NK-92 (cell line): ENCODE measurements around the gene ANKZF1.

Source experiments
- DNase-seq: peaks from one replicate; lab custom pipeline; 2025; ENCODE audit not compliant: unreplicated experiment; lab: John Stamatoyannopoulos, UW

The ANKZF1 gene

GRCh38 chr2:219280651-219281050, 51.0 kb downstream of the ANKZF1 start:
- no peak for DNase-seq

DNA sequence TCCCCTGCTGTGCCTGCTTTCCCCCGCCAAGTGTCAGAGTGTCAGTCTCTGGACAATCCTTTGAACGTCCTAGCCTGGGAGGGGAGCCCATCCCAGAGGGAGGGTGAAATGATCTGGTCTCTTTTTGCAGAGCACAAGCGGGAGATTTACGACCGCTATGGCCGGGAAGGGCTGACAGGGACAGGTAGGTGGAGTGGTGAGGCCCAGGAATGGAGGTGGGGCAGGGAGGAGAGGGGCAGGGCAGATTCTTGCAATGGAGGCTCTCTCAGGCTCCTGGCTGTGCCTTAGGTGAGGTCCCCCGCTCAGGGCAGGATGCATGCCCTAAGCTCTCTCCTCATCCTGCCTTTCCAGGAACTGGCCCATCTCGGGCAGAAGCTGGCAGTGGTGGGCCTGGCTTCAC, 52.0 kb downstream of the ANKZF1 start:
- DNase-seq = no peak

DNA sequence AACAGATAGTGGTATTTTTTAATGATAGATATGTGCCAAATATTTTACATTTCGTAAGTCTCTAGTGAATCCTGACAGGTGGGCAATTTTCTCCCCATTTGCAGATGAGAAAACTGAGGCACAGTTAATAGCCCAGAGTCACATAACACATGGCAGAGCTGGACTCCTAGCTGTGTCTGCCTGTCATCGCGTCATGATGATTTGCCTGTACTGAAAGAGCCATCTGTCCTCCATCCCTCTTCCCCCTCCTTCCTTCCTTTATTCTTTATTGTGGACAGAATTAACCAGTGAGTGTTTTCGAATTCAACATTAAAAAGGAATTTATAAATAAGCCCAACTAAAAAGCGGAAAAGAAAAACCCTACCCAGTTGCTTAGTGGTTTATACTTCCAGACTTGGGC, 52.8 kb downstream of the ANKZF1 start:
- DNase-seq = no peak

DNA sequence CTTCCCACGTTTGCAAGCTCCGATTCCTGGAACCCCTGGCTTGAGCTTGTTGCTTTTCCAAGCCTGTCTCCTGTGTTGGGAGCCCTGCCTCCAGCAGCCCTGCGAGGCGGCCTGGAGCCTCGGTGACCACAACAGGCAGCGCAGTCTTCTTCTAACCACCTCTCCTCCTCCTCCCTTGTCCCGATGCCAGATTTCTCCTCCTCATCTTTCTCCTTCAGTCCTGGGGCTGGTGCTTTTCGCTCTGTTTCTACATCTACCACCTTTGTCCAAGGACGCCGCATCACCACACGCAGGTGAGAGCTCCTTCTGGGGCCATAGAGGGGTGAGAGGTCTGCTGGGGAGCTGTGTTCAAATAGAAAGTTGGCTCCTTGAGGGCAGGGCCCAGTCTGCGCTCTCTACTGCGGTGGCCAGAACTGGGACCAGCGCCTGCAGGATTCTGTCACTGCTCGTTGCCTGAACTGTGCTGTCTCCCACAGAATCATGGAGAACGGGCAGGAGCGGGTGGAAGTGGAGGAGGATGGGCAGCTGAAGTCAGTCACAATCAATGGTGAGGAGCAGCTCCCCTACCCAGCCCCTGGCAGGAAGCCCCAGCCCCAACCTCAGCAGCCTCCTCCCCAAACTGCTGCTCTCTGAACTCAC, 53.5 kb downstream of the ANKZF1 start:
- no peak for DNase-seq

DNA sequence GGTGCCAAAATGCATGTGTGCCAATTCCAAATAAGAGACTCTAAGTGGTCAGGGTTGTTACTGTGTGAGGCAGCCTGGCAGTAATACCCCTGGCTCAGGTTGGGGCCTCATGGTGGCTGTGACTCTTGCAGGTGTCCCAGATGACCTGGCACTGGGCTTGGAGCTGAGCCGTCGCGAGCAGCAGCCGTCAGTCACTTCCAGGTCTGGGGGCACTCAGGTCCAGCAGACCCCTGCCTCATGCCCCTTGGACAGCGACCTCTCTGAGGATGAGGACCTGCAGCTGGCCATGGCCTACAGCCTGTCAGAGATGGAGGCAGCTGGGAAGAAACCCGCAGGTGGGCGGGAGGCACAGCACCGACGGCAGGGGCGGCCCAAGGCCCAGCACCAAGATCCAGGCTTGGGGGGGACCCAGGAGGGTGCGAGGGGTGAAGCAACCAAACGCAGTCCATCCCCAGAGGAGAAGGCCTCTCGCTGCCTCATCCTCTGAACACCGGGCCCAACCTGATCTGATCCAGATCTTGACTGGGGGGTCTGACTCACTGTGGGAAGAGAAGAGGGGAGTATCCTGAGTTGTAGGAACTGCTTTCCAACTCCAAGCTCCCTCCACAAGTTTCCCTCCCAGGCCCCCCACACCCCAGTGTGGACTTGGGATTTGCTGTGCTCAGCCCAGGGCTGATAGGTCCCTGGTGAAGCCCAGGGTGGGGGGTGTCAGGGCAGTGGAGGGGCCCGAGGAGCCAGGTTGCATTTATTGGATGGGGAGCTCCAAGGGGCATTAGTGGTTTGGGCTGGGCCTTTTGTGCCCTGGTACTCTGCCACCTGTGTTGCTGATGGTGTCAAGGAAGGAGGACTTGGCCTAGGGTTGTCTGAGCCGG, 55.1 kb downstream of the ANKZF1 start:
- no peak for DNase-seq

DNA sequence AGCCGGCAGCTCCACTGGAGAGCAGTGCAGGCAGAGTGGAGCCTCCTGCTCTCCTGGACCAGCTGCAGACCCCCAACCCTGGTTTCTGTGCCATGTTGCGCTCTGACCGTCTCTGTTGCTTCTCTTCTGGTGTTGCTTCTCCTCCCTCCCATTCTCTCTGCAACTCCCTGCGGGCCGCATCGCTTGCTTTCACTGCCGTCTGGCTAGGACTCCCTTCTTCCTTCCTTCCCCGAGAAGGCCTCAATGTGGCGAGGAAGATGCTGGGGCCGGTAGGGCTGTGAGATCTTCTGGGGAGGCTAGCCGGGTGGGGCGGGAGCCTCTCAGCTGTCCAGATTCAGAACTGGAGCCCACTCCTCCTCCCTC, 55.7 kb downstream of the ANKZF1 start:
- DNase-seq = no peak

- DNase-seq = no peak
These were observed 56.4 kb downstream of the ANKZF1 start for GRCh38 chr2:219285894-219286425.
